A549 treated with AZD9567 at 1 μM for 4 hours (cell line): ENCODE data around the gene PDK2. TPM values are rescaled to one million over a fixed set of nuclear protein-coding genes. Genes with fewer than 3 reads are reported as not detected.

Experiments
- total RNA-seq: library from RNA; stranded (reverse); fragments of 200-300 nt; extraction: Qiagen RNA extraction; gene quantifications from 5 replicates; pipeline ENCODE4 v1.2.3, GENCODE V29; 2022; ENCODE audit not compliant: insufficient read depth

The PDK2 gene
- 13.1 to 18.2 TPM (median 16.0 TPM) in 5 replicates for total RNA-seq

DNA sequence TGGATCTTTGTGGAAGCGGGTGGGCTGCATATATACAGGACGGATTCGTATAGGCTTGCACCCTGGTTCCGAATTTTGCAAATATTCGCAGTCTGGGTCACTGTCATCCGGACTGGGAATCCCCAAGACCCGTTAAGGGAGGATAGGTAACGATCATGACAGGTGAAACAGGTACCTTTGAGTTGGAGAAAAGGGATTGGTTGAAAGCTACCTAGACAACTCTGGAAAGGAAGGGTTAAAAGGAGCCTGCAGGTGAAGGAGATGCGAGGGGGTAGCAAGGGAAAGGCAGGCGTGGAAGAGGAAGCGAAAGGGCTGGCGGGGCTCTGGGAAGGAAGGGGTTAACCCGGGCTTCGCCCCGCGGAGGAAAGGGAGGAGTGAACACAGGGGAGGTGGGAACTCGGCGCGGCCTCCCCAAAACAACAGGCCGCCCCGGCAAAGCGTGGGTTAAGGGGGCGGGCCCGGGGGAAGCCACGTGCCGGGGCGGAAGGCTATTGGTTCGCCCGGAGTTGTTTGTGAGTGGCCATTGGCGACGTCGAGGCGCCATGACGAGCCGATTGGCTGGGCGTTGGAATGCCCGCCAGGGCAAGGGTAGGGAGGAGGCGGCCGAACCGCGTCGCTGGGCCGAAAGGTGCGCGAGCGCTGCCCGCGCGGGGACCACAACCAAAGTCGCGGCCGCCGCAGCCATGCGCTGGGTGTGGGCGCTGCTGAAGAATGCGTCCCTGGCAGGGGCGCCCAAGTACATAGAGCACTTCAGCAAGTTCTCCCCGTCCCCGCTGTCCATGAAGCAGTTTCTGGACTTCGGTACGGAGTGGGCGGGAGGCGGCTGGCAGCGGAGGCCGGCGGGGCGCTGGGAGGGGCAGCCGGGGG lies at the start of gene PDK2:
Gene PDK2 (plus strand): TSS at position 599 of the 867 bp plus-strand sequence. CDS start 85 bp downstream, at position 684.

DNA sequence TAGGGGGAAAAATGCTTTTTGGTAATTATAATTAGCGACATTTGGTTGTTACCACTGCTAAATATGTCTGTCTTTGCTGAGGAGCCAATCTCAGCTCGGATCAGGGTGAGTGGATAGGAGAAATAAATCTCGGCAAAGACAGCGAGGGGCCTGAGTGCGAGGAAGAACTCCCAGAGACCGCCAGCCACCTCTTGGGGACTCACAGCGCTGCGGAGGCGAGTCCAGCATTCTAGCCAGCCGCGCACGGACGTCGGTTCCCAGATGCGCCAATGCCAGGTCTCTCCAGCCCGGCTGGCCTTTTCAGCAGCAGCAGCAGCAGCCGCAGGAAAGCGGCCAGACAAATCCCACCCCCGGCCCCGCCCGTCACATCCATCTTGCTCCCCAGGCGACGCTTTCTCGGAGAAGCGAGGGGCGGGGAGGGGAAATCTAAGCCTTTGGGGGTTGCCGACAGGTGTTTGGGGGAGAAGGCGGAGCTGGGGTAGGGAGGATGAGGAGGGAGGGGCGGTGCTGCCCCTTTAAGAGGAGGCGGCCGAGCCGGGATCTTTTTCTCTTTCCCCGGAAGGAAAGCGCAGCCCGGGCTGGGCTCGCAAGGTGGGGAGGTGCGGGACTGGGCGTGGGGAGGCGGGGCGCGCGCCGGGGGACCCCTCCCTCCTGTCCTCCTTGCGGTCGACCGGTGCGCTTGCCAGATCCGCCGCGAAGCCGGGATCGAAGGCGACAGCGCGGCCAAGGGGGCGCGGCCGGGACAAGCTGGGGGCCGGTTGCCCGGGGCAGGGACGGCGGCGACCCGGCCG lies 39.5 kb upstream of the PDK2 start, which contains the start of gene ITGA3:
Gene ITGA3 (plus strand): TSS at position 685 of the 791 bp plus-strand sequence. CDS start 330 bp downstream, outside the sequence.

DNA sequence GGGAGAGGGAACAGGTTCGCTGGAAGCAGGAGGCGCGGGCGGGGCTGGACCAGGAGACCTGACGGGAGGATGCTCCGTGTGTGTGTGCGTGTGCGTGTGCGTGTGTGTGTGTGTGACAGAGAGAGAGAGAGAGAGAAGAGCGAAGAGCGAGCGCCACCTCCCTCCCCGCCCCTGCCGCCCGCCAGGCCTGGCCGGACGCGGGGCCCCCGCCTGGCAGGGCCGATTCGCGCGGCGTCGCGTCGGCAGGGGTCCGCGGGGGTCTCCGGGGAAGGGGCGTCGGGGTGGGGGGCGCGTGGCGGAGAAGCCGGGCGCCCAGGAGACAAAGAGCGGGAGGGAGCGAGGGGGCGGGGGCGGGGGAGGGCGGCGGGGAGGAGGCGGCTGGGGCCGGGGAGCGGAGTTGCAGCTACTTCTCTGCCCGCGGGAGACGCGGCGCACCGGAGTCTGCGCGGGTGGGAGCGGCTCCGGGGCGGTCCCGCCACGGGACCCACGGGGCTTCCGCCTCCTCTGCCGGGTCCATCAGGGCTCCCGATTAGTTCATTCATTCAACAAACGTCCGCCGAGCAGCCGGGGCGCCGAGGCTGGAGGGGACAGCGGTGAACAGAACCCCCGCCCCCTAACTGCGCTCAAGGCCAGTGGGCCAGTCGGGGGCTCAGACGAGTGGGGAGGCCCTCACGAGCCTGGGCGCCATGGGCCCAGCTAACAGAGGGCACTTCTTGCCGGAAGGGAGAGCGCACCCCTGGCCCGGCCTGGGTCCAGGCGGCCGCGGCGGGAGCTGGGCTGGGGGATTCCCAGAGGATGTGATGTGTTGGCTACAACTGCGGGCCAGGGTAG lies 34.8 kb downstream of the PDK2 start, which contains the start of gene SAMD14:
Gene SAMD14 (minus strand): TSS at position 433 of the 831 bp plus-strand sequence. CDS start 5,201 bp downstream, outside the sequence.

DNA sequence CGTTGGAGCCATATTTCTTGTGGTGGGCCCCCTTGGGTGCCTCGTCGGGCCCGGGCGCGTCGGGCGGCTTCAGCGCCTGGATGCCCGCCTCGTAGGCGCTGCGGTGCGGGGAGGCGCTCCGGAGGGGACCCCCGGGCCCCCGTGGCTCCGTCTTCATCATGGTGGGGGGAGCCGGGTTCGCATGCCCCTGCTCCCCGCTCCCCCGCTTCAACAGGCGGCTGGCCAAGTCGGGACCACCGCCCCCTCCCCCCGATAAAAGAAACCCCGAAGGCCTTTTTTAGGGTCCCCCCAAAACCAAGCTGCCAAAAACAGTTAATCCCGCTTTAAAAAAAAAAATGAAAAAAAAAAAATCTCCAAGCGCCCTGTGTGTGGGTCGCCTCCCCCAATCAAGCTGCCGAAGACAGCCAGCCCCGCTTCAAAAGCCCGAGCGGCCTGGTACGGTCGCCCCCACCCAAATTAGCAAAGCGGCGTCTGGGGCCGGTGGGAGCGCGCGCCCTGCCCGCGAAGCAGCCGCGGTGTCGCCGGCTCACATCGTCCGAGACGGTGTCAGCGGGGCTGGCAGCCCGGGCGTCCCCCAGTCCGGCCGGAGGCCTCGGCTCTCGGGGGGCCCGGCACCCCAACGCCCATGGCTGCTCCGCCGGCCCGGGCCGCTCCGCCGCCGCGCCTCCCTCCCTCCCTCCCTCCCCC lies 55.3 kb downstream of the PDK2 start, which contains the start of gene PPP1R9B:
Gene PPP1R9B (minus strand): TSS at position 324 of the 687 bp plus-strand sequence. CDS start 164 bp downstream, at position 160.

Other genes with a start within 250 kb of the PDK2 start
- not detected in 5 replicates for gene TAC4, start 247.3 kb upstream of the PDK2 start, total RNA-seq
- gene DLX4, start 126.2 kb upstream of the PDK2 start, total RNA-seq = 2.1 to 2.5 TPM (median 2.4 TPM) in 5 replicates
- gene DLX3, start 100.1 kb upstream of the PDK2 start, total RNA-seq = 0.07 to 0.16 TPM (median 0.14 TPM) in 4 of 5 replicates, not detected in the other
- gene ITGA3, start 39.2 kb upstream of the PDK2 start, total RNA-seq = 415 to 438 TPM (median 434 TPM) in 5 replicates
- gene SAMD14, start 34.8 kb downstream of the PDK2 start, total RNA-seq = 0.31 to 0.52 TPM (median 0.44 TPM) in 4 of 5 replicates, not detected in the other
- 31.8 to 47.8 TPM (median 44.8 TPM) in 5 replicates for gene PPP1R9B, start 55.3 kb downstream of the PDK2 start, total RNA-seq
- 0.84 to 2.0 TPM (median 1.3 TPM) in 4 of 5 replicates, not detected in the other for gene SGCA, start 70.7 kb downstream of the PDK2 start, total RNA-seq
- 5.0 to 12.4 TPM (median 8.0 TPM) in 5 replicates for gene COL1A1, start 106.3 kb downstream of the PDK2 start, total RNA-seq
- 12.6 to 30.1 TPM (median 15.7 TPM) in 5 replicates for gene TMEM92, start 179.1 kb downstream of the PDK2 start, total RNA-seq